WTC11 (cell line): ENCODE results near the gene S1PR3. TPM values are rescaled to one million over a fixed set of nuclear protein-coding genes. Genes with fewer than 3 reads are reported as not detected.

Source experiments
- ATAC-seq: fragments of 200-7000 bp; cut with Tn5 transposase; 2 replicates; pipeline ENCODE4 v1.10.0; 2021; ENCODE audit warnings: mild to moderate bottlenecking, moderate library complexity
- CTCF ChIA-PET: fragments of 300-600 bp; sonication (Branson Sonifier 250); formaldehyde crosslinking; loops from one replicate; lab custom pipeline; 2021; ENCODE audit warnings: antibody characterized with exemption; lab: Charles Lee
- POLR2A ChIA-PET: fragments of 350-600 bp; sonication (Branson Sonifier 250); formaldehyde crosslinking; loops from one replicate; lab custom pipeline; 2021; ENCODE audit warnings: antibody characterized with exemption; lab: Charles Lee
- DNase-seq: peaks from one replicate; pipeline ENCODE4 v3.0.0; 2021; ENCODE audit warnings: low spot score
- H3K27ac Mint-ChIP-seq: 2 replicates; pipeline ENCODE4 v1.8.0; 2021; ENCODE audit warnings: mixed read lengths
- H3K27me3 Mint-ChIP-seq: 2 replicates; pipeline ENCODE4 v1.8.0; 2021; ENCODE audit warnings: low read depth, mild to moderate bottlenecking, moderate library complexity, mixed read lengths
- H3K36me3 Mint-ChIP-seq: 2 replicates; pipeline ENCODE4 v1.8.0; 2021; ENCODE audit warnings: mixed read lengths
- H3K4me1 Mint-ChIP-seq: 2 replicates; pipeline ENCODE4 v1.8.0; 2022; ENCODE audit warnings: mixed read lengths
- H3K4me3 Mint-ChIP-seq: 2 replicates; pipeline ENCODE4 v1.8.0; 2021; ENCODE audit warnings: mild to moderate bottlenecking, moderate library complexity, mixed read lengths
- H3K9me3 Mint-ChIP-seq: 2 replicates; pipeline ENCODE4 v1.8.0; 2021; ENCODE audit warnings: mixed read lengths
- CREB1 ChIP-seq: sonication (generic); formaldehyde crosslinking; IDR thresholded peaks from 2 replicates; pipeline ENCODE4 v1.8.0; 2023; ENCODE audit warnings: mild to moderate bottlenecking, missing genetic modification reagents
- ETV6 ChIP-seq: sonication (generic); formaldehyde crosslinking; IDR thresholded peaks from 2 replicates; pipeline ENCODE4 v1.8.1; 2022; ENCODE audit warnings: mild to moderate bottlenecking, missing genetic modification reagents
- FOXP1 ChIP-seq: sonication (generic); formaldehyde crosslinking; IDR thresholded peaks from 2 replicates; pipeline ENCODE4 v1.8.0; 2022; ENCODE audit warnings: missing genetic modification reagents, mild to moderate bottlenecking, moderate library complexity, borderline replicate concordance
- IRF2 ChIP-seq: sonication (generic); formaldehyde crosslinking; IDR thresholded peaks from 2 replicates; pipeline ENCODE4 v1.8.0; 2022; ENCODE audit warnings: low read depth, missing genetic modification reagents, borderline replicate concordance
- JAZF1 ChIP-seq: fragments of 250-450 bp; sonication (Bioruptor Pico); IDR thresholded peaks from 2 replicates; pipeline ENCODE4 v1.9.0; 2021; ENCODE audit warnings: moderate library complexity, mild to moderate bottlenecking, inconsistent platforms
- NR2C2 ChIP-seq: sonication (generic); formaldehyde crosslinking; IDR thresholded peaks from 2 replicates; pipeline ENCODE4 v1.8.0; 2022; ENCODE audit warnings: mild to moderate bottlenecking, missing genetic modification reagents
- PRRX2 ChIP-seq: fragments of 250-450 bp; sonication (Bioruptor Pico); IDR thresholded peaks from 2 replicates; pipeline ENCODE4 v1.8.0; 2021; ENCODE audit warnings: mild to moderate bottlenecking
- SMAD3 ChIP-seq: sonication (generic); formaldehyde crosslinking; IDR thresholded peaks from 2 replicates; pipeline ENCODE4 v1.8.0; 2022; ENCODE audit warnings: missing genetic modification reagents, mild to moderate bottlenecking, borderline replicate concordance
- SMAD4 ChIP-seq: sonication (generic); formaldehyde crosslinking; IDR thresholded peaks from 2 replicates; pipeline ENCODE4 v1.8.0; 2022; ENCODE audit warnings: mild to moderate bottlenecking, missing genetic modification reagents
- TCF7 ChIP-seq: sonication (generic); formaldehyde crosslinking; IDR thresholded peaks from 2 replicates; pipeline ENCODE4 v1.8.0; 2022; ENCODE audit warnings: mild to moderate bottlenecking, low read depth, missing genetic modification reagents, moderate library complexity
- ZNF219 ChIP-seq: sonication (generic); formaldehyde crosslinking; IDR thresholded peaks from 2 replicates; pipeline ENCODE4 v1.8.0; 2023; ENCODE audit warnings: missing genetic modification reagents, mild to moderate bottlenecking, borderline replicate concordance
- total RNA-seq: library from RNA; stranded (reverse); gene quantifications from 3 replicates; pipeline ENCODE4 v1.2.3, GENCODE V29; 2021
- TF ChIP-seq, protein P1 (sequence below): sonication (generic); formaldehyde crosslinking; IDR thresholded peaks from 2 replicates; pipeline ENCODE4 v1.8.0; 2022; ENCODE audit warnings: mild to moderate bottlenecking, missing genetic modification reagents
- TF ChIP-seq, protein P2 (sequence below): sonication (generic); formaldehyde crosslinking; IDR thresholded peaks from 2 replicates; pipeline ENCODE4 v1.8.0; 2022; ENCODE audit warnings: mild to moderate bottlenecking, missing genetic modification reagents
- TF ChIP-seq, protein P3 (sequence below): sonication (generic); formaldehyde crosslinking; IDR thresholded peaks from 2 replicates; pipeline ENCODE4 v1.8.1; 2023; ENCODE audit warnings: mild to moderate bottlenecking, missing genetic modification reagents
- TF ChIP-seq, protein P4 (sequence below): sonication (generic); formaldehyde crosslinking; IDR thresholded peaks from 2 replicates; pipeline ENCODE4 v1.8.1; 2022; ENCODE audit warnings: mild to moderate bottlenecking, moderate library complexity, missing genetic modification reagents
- TF ChIP-seq, protein P5 (sequence below): sonication (generic); formaldehyde crosslinking; conservative IDR thresholded peaks from 2 replicates; pipeline ENCODE4 v1.8.1; 2023; ENCODE audit warnings: mild to moderate bottlenecking, low read depth, missing genetic modification reagents, moderate library complexity
- TF ChIP-seq, protein P6 (sequence below): sonication (generic); formaldehyde crosslinking; IDR thresholded peaks from 2 replicates; pipeline ENCODE4 v1.8.0; 2022; ENCODE audit warnings: missing genetic modification reagents
- TF ChIP-seq, protein P7 (sequence below): sonication (generic); formaldehyde crosslinking; IDR thresholded peaks from 2 replicates; pipeline ENCODE4 v1.8.1; 2022; ENCODE audit warnings: low read depth, missing genetic modification reagents, borderline replicate concordance

The S1PR3 gene
- total RNA-seq, 1 experiment from 2014 or later: 7.1 TPM

DNA sequence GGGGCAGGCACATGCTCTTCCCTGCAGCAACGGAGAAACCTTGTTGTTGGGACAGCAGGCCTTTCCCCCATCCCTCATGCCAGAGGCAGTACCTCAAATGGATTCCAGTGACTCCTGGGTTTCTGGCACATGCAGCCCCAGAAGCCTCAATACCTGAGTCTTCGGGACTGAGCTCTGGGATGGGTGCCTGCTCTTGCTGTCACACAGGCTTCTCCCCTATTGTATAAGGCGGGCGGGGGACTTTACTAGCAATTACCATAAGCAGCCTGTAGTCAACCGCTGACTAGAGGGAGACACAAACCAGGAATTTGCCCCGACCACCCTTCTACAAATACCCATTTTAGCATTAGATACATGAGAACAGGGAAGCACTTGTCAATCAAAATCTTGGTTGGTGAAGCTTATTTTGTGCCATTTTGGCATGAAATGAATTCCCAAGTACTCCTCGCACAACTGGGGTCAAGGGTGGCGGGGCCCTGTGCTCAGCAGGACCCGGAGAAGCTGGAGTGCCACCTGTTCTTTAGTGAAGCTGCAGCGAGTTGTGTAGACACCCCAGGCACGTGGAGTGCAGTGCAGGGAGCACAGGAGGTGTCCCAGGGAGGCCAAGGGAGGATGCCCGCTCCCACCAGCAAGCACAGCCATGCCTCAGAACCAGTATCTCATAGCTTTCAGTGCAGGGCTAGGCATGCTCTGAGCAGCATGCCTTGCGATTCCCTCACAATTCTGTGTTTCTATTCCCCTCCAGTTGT is 21.2 kb downstream of the S1PR3 start:
- CTCF ChIA-PET: interaction anchor here (0.7 kb wide), 1 partner anchor 1762 kb away, joined by 3 read pairs; no protein-coding TSS in a partner anchor
- peak; percentile 80 for ATAC-seq
- no peaks in the 10 kb centered on the region for H3K27me3 Mint-ChIP-seq
- TF ChIP-seq ETV6 (CRISPR knock-in tag): no peak
- TF ChIP-seq SMAD3 (CRISPR knock-in tag): no peak
- TF ChIP-seq, protein P1, sequence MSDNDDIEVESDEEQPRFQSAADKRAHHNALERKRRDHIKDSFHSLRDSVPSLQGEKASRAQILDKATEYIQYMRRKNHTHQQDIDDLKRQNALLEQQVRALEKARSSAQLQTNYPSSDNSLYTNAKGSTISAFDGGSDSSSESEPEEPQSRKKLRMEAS (CRISPR knock-in tag): 0 out of 2 replicates have a peak, but pooled peaks have one; percentile 20
- TF ChIP-seq, all 79 proteins: peak for 1
- DNase-seq: no peak
- no peak overlapping the region for H3K27ac Mint-ChIP-seq
- H3K4me3 Mint-ChIP-seq: no peak overlapping the region
- H3K9me3 Mint-ChIP-seq: peaks cover 6% of the 10 kb centered on the region; the same call in 1 of the 2 replicates
- H3K36me3 Mint-ChIP-seq: peaks cover 2% of the 10 kb centered on the region; the same call in 1 of the 2 replicates
- H3K4me1 Mint-ChIP-seq: peaks cover 31% of the 10 kb centered on the region
- POLR2A ChIA-PET: no interaction called here

DNA sequence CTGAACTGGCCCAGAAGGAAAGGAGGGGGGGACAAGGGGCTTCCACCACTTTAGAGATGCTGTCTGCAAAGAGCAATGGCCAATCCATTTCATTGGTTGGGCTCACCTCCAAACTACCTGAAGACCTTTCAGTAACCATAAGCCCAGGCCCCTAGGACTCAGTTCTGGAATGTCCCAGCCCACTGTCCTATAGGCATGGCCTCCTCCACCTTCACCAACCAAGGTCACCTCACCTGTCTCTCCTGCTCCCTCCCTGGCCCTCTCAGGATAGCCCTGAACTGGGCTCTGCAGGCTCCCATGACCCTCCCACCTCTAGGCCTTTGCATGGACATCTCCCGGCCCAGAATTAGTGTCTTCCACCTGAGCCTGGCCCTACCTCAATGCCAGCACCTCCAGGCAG is 22.4 kb downstream of the S1PR3 start:
- Mint-ChIP-seq H3K4me3 (no peak overlapping the region), H3K27me3 (no peaks in the 10 kb centered on the region), H3K4me1 (peaks cover 19% of the 10 kb centered on the region), H3K36me3 (peaks cover 9% of the 10 kb centered on the region), H3K27ac (no peak overlapping the region), H3K9me3 (peaks cover 14% of the 10 kb centered on the region)
- DNase-seq (no peak), ATAC-seq (no peak)
- POLR2A ChIA-PET: no interaction called here
- TF ChIP-seq CREB1 (CRISPR knock-in tag) (no peak), FOXP1 (CRISPR knock-in tag) (no peak)
- TF ChIP-seq, protein P2, sequence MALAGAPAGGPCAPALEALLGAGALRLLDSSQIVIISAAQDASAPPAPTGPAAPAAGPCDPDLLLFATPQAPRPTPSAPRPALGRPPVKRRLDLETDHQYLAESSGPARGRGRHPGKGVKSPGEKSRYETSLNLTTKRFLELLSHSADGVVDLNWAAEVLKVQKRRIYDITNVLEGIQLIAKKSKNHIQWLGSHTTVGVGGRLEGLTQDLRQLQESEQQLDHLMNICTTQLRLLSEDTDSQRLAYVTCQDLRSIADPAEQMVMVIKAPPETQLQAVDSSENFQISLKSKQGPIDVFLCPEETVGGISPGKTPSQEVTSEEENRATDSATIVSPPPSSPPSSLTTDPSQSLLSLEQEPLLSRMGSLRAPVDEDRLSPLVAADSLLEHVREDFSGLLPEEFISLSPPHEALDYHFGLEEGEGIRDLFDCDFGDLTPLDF (CRISPR knock-in tag): no peak
- CTCF ChIA-PET: no interaction called here

DNA sequence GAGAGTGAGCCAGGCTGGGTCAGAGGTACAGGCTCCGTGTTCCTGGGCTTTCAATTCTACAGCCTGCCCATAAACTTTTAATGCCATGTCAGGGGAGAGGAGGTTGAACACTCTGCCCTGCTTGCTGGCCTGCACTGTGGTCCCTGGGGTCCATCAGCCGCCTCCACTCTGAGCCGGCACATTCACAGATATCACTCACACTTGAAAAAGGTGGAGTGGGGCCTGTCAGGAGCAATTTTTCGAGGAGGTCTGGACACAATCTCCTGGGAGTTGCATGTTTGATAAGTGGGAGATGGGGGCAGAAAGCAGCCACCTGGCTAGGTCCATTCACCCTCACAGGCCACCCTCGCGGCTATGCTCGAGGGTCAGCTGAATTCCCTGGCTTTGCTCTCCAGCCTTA is 22.9 kb downstream of the S1PR3 start:
- ATAC-seq (no peak), DNase-seq (no peak)
- peaks cover 15% of the 10 kb centered on the region for H3K4me1 Mint-ChIP-seq
- H3K9me3 Mint-ChIP-seq: peaks cover 14% of the 10 kb centered on the region
- H3K27ac Mint-ChIP-seq: no peak overlapping the region
- CTCF ChIA-PET: no interaction called here
- POLR2A ChIA-PET: no interaction called here
- no peaks in the 10 kb centered on the region for H3K27me3 Mint-ChIP-seq
- H3K36me3 Mint-ChIP-seq: peaks cover 10% of the 10 kb centered on the region
- no peak overlapping the region for H3K4me3 Mint-ChIP-seq
- TF ChIP-seq ETV6 (CRISPR knock-in tag) (no peak), IRF2 (CRISPR knock-in tag) (no peak), ZNF219 (no peak), TCF7 (CRISPR knock-in tag) (no peak), CREB1 (CRISPR knock-in tag) (no peak), JAZF1 (no peak), SMAD4 (CRISPR knock-in tag) (no peak), NR2C2 (CRISPR knock-in tag) (no peak), PRRX2 (no peak)
- TF ChIP-seq, protein P3, sequence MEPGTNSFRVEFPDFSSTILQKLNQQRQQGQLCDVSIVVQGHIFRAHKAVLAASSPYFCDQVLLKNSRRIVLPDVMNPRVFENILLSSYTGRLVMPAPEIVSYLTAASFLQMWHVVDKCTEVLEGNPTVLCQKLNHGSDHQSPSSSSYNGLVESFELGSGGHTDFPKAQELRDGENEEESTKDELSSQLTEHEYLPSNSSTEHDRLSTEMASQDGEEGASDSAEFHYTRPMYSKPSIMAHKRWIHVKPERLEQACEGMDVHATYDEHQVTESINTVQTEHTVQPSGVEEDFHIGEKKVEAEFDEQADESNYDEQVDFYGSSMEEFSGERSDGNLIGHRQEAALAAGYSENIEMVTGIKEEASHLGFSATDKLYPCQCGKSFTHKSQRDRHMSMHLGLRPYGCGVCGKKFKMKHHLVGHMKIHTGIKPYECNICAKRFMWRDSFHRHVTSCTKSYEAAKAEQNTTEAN (CRISPR knock-in tag): no peak
- TF ChIP-seq, protein P4, sequence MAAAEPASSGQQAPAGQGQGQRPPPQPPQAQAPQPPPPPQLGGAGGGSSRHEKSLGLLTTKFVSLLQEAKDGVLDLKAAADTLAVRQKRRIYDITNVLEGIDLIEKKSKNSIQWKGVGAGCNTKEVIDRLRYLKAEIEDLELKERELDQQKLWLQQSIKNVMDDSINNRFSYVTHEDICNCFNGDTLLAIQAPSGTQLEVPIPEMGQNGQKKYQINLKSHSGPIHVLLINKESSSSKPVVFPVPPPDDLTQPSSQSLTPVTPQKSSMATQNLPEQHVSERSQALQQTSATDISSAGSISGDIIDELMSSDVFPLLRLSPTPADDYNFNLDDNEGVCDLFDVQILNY: no peak
- TF ChIP-seq, protein P5, sequence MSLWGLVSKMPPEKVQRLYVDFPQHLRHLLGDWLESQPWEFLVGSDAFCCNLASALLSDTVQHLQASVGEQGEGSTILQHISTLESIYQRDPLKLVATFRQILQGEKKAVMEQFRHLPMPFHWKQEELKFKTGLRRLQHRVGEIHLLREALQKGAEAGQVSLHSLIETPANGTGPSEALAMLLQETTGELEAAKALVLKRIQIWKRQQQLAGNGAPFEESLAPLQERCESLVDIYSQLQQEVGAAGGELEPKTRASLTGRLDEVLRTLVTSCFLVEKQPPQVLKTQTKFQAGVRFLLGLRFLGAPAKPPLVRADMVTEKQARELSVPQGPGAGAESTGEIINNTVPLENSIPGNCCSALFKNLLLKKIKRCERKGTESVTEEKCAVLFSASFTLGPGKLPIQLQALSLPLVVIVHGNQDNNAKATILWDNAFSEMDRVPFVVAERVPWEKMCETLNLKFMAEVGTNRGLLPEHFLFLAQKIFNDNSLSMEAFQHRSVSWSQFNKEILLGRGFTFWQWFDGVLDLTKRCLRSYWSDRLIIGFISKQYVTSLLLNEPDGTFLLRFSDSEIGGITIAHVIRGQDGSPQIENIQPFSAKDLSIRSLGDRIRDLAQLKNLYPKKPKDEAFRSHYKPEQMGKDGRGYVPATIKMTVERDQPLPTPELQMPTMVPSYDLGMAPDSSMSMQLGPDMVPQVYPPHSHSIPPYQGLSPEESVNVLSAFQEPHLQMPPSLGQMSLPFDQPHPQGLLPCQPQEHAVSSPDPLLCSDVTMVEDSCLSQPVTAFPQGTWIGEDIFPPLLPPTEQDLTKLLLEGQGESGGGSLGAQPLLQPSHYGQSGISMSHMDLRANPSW (CRISPR knock-in tag): no peak
- TF ChIP-seq, protein P6, sequence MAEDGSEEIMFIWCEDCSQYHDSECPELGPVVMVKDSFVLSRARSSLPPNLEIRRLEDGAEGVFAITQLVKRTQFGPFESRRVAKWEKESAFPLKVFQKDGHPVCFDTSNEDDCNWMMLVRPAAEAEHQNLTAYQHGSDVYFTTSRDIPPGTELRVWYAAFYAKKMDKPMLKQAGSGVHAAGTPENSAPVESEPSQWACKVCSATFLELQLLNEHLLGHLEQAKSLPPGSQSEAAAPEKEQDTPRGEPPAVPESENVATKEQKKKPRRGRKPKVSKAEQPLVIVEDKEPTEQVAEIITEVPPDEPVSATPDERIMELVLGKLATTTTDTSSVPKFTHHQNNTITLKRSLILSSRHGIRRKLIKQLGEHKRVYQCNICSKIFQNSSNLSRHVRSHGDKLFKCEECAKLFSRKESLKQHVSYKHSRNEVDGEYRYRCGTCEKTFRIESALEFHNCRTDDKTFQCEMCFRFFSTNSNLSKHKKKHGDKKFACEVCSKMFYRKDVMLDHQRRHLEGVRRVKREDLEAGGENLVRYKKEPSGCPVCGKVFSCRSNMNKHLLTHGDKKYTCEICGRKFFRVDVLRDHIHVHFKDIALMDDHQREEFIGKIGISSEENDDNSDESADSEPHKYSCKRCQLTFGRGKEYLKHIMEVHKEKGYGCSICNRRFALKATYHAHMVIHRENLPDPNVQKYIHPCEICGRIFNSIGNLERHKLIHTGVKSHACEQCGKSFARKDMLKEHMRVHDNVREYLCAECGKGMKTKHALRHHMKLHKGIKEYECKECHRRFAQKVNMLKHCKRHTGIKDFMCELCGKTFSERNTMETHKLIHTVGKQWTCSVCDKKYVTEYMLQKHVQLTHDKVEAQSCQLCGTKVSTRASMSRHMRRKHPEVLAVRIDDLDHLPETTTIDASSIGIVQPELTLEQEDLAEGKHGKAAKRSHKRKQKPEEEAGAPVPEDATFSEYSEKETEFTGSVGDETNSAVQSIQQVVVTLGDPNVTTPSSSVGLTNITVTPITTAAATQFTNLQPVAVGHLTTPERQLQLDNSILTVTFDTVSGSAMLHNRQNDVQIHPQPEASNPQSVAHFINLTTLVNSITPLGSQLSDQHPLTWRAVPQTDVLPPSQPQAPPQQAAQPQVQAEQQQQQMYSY (CRISPR knock-in tag): no peak
- TF ChIP-seq, protein P7, sequence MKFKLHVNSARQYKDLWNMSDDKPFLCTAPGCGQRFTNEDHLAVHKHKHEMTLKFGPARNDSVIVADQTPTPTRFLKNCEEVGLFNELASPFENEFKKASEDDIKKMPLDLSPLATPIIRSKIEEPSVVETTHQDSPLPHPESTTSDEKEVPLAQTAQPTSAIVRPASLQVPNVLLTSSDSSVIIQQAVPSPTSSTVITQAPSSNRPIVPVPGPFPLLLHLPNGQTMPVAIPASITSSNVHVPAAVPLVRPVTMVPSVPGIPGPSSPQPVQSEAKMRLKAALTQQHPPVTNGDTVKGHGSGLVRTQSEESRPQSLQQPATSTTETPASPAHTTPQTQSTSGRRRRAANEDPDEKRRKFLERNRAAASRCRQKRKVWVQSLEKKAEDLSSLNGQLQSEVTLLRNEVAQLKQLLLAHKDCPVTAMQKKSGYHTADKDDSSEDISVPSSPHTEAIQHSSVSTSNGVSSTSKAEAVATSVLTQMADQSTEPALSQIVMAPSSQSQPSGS (CRISPR knock-in tag): no peak
